ENCODE measurements around the gene ZNF474. TPM values are rescaled to one million over a fixed set of nuclear protein-coding genes. Genes with fewer than 3 reads are reported as not detected.

Gene ZNF474
- total RNA-seq, 1 donor from 2014 or later, result 1.3 TPM

- Histone ChIP-seq H3K79me2 (ENCODE audit: low read depth) (no peaks in the 10 kb centered on the region), H3K27ac (no peak overlapping the region), H3K36me3 (no peaks in the 10 kb centered on the region), H3K4me2 (no peak overlapping the region), H3F3A (ENCODE audit: low read depth) (no peaks in the 10 kb centered on the region), H3K9me3 (ENCODE audit: low read depth) (no peaks in the 10 kb centered on the region), H3K4me3 (no peak overlapping the region), H3K9ac (no peak overlapping the region), H4K20me1 (ENCODE audit: low read depth) (no peaks in the 10 kb centered on the region), H3K4me1 (peaks cover 22% of the 10 kb centered on the region), H3K27me3 (no peaks in the 10 kb centered on the region), H2AFZ (replicated peaks) (no peak overlapping the region)
- H3K4me3 Mint-ChIP-seq, result no peak overlapping the region
- DNase-seq (ENCODE audit: low spot score), result no peak
- peaks cover 3% of the 10 kb centered on the region for H3K9me3 Mint-ChIP-seq
- peaks cover 31% of the 10 kb centered on the region for H3K4me1 Mint-ChIP-seq
- no peaks in the 10 kb centered on the region for H3K27me3 Mint-ChIP-seq (ENCODE audit: insufficient read depth, low read depth)
- H3K36me3 Mint-ChIP-seq, result no peaks in the 10 kb centered on the region
- TF ChIP-seq EZH2phosphoT487 (IDR thresholded peaks at IDR 0.05) (no peak), EZH2 (IDR thresholded peaks at IDR 0.05) (no peak), CTCF (IDR thresholded peaks at IDR 0.05) (no peak)
- H3K27ac Mint-ChIP-seq, result no peak overlapping the region
Measured at GRCh38 chr5:122201365-122201764, 72.0 kb downstream of the ZNF474 start.

- H3K27me3 ChIP-seq, result no peaks in the 10 kb centered on the region
- H4K20me1 ChIP-seq (ENCODE audit: low read depth), result no peaks in the 10 kb centered on the region
- no peaks in the 10 kb centered on the region for H3K36me3 ChIP-seq
- Mint-ChIP-seq H3K36me3 (no peaks in the 10 kb centered on the region), H3K9me3 (peaks cover 3% of the 10 kb centered on the region), H3K4me3 (no peak overlapping the region), H3K27me3 (ENCODE audit: insufficient read depth, low read depth) (no peaks in the 10 kb centered on the region), H3K27ac (no peak overlapping the region), H3K4me1 (peaks cover 31% of the 10 kb centered on the region)
- H3K27ac ChIP-seq, result no peak overlapping the region
- peaks cover 22% of the 10 kb centered on the region for H3K4me1 ChIP-seq
- no peak for TF ChIP-seq CTCF (IDR thresholded peaks at IDR 0.05)
- TF ChIP-seq EZH2 (IDR thresholded peaks at IDR 0.05), result no peak
- no peak for TF ChIP-seq EZH2phosphoT487 (IDR thresholded peaks at IDR 0.05)
- no peaks in the 10 kb centered on the region for H3F3A ChIP-seq (ENCODE audit: low read depth)
- H3K9me3 ChIP-seq (ENCODE audit: low read depth), result no peaks in the 10 kb centered on the region
- H3K79me2 ChIP-seq (ENCODE audit: low read depth), result no peaks in the 10 kb centered on the region
- no peak overlapping the region for H3K4me2 ChIP-seq
- no peak overlapping the region for H2AFZ ChIP-seq (replicated peaks)
- H3K9ac ChIP-seq, result no peak overlapping the region
- DNase-seq (ENCODE audit: low spot score), result no peak
- H3K4me3 ChIP-seq, result no peak overlapping the region
Measured at GRCh38 chr5:122202952-122203351, 73.6 kb downstream of the ZNF474 start.

Other genes with a start within 250 kb of the ZNF474 start
- 17.7 and 25.0 TPM in 2 replicates for gene SRFBP1, start 167.6 kb upstream of the ZNF474 start, total RNA-seq (ENCODE audit: low replicate concordance)
- 0.09 and 0.11 TPM in 2 replicates for gene LOX, start 51.3 kb upstream of the ZNF474 start, total RNA-seq (ENCODE audit: low replicate concordance)
- 4.8 and 5.4 TPM in 2 replicates for gene SNCAIP, start 182.7 kb downstream of the ZNF474 start, total RNA-seq (ENCODE audit: low replicate concordance)